ENCODE data around the gene ANKRD40CL.

Gene ANKRD40CL

GRCh38 chr17:50721194-50722010, 45.9 kb downstream of the ANKRD40CL start:
- no peak for FAIRE-seq

GRCh38 chr17:50719924-50720794, 47.2 kb downstream of the ANKRD40CL start:
- DNase-seq (ENCODE audit: extremely low spot score, insufficient read length, low read depth) (no peak), FAIRE-seq (no peak)

More at GRCh38 chr17:50721194-50722010, 45.9 kb downstream of the ANKRD40CL start:
- no peak for DNase-seq (ENCODE audit: extremely low spot score, insufficient read length, low read depth)

- DNase-seq (ENCODE audit: extremely low spot score, insufficient read length, low read depth) (peak; percentile 96), FAIRE-seq (peak; percentile 87)
These were observed 48.0 kb downstream of the ANKRD40CL start, which contains the start of gene LUC7L3 for GRCh38 chr17:50719144-50719923. TSS of gene LUC7L3 (plus strand) at chr17:50719603. CDS start at chr17:50719733, 130 bp downstream.

GRCh38 chr17:50715471-50715870, 51.8 kb downstream of the ANKRD40CL start:
- DNase-seq (ENCODE audit: extremely low spot score, insufficient read length, low read depth) (no peak), FAIRE-seq (no peak)

GRCh38 chr17:50712641-50713040, 54.7 kb downstream of the ANKRD40CL start:
- no peak for FAIRE-seq

More at GRCh38 chr17:50712641-50713040, 54.7 kb downstream of the ANKRD40CL start:
- DNase-seq (ENCODE audit: extremely low spot score, insufficient read length, low read depth): no peak

Measured in GM18507 (cell line).